Choroid plexus epithelial cell (primary cell): Measurements from ENCODE around the gene CCDC88C.
A peak's percentile ranks its signal among the peaks of the same experiment; 100 is the strongest.

Experiments
- DNase-seq: peaks from one replicate; pipeline ENCODE4 v3.0.0-alpha.2; 2010; ENCODE audit warnings: low read depth
- H3K4me3 ChIP-seq: 2 replicates; pipeline ENCODE4 v1.5.1; 2011; ENCODE audit warnings: low read depth, mild to moderate bottlenecking, control low read depth, low read length, moderate library complexity
- TF ChIP-seq, protein P1 (sequence below): conservative IDR thresholded peaks from 2 replicates; pipeline ENCODE4 v1.5.1; 2011; ENCODE audit warnings: low read depth, mild to moderate bottlenecking, control low read depth, inconsistent platforms, low read length, moderate library complexity

CCDC88C gene

DNA sequence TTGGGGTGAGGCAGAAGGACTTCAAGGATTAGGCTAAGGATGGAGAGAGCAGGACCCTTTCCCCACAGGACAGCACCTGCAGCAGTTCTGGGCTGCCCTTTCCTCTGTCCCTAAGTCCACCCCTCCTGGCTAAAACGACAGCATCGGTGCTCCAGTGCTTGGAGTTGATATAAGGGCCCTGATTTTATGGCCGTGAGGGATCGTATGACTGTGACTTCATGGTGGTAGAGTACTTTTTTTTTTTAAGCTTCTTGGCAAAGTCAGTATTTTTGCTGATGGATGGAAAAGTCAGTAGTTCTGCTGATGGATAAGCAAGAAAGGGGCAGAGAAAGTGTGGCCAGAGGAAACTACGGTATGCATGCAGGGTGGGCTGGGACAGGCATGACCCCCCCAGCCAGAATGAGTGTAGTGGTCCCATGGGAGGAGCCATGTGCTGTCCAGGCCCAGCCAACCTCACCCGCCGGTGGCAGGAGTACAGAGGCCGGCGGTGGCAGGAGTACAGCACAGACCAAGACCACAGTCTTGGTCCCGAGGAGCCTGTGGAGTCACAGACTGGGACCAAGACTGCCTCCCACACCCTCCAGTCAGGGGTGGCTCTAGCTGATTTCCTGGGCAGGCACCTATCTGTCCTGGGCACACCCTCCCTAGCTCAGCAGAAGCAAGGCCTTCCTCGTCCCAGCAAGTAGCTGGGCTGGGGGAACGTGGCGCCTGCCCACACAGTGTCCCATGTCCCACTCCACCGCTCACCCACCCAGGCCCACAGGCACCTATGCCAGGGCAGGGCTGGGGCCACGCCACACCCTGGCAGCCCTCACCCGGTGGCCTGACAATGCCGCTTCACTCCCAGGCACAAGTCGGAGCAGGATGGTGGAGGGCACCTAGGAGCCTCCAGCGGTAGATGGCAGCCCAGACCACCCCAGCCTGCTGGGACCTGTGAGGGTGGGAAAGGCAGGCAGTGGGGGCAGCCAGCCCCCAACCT lies 46.3 kb downstream of the CCDC88C start:
- no peak for DNase-seq
- H3K4me3 ChIP-seq = no peak overlapping the region
- TF ChIP-seq, protein P1, sequence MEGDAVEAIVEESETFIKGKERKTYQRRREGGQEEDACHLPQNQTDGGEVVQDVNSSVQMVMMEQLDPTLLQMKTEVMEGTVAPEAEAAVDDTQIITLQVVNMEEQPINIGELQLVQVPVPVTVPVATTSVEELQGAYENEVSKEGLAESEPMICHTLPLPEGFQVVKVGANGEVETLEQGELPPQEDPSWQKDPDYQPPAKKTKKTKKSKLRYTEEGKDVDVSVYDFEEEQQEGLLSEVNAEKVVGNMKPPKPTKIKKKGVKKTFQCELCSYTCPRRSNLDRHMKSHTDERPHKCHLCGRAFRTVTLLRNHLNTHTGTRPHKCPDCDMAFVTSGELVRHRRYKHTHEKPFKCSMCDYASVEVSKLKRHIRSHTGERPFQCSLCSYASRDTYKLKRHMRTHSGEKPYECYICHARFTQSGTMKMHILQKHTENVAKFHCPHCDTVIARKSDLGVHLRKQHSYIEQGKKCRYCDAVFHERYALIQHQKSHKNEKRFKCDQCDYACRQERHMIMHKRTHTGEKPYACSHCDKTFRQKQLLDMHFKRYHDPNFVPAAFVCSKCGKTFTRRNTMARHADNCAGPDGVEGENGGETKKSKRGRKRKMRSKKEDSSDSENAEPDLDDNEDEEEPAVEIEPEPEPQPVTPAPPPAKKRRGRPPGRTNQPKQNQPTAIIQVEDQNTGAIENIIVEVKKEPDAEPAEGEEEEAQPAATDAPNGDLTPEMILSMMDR = no peak

DNA sequence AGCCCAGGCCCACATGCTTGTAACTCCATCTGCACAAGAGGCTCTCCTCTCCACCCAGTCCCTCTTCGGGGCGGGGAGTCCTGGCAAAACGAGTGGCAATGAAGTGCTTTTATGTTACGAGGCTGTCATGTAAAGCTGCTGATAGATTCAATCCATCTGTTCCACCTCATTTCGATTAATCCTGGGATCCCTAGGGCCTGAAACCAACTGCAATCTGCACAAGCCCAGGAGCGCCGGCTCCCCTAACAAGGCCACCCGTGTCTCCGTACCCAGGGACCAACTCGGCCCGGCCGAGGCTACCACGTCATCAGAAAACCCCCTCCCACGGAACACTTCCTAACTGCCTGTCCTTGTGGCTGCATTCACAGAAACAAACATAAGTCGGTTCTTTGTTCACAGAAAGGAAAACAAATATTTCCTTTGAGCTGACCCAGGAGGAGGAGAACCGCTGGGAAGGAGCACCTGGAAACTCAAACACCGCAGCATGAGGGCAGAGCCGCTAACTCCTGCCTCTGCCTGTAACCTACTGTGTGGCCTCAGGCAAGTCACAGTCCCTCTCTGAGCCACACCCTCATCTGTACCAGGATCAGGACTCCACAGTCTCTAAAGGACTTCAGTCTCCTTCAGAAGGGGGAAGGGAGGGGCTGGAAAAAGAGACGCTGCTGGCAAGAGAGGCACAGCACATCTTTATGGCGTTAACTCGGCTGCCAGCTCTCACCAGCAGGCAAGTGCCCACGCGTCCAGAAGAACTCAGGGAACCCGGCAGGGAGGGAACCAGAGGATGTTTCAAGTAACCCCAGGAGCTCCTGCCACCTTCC lies 47.8 kb downstream of the CCDC88C start:
- no peak for DNase-seq
- H3K4me3 ChIP-seq = no peak overlapping the region
- TF ChIP-seq, protein P1 = no peak

DNA sequence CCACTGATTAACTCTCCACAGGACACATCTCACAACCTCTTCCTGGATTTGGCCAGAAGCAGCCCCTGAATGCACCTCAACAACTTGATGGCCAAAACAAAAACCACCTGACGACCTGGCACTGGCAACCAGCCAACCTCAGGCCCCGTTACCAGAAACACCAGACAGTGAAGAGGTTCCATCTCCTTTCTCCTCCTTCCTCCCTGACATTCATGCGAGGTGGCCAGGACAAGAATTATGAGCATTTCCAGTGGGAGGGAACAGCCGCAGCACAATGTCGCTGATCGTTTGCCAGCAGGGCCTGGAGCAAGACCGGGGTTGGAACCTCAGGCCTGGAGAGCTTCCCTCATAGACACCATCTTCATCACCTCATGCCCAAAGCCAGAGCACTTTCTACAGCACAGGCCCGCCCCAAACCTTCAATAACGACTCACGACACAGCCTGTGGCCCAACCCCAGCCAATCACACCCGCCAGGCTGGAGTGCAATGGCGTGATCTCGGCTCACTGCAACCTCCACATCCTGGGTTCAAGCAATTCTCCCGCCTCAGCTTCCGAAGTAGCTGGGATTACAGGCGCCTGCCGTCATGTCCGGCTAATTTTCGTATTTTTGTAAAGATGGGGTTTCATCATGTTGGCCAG lies 48.7 kb downstream of the CCDC88C start:
- TF ChIP-seq, protein P1 = no peak
- no peak for DNase-seq
- H3K4me3 ChIP-seq = no peak overlapping the region

DNA sequence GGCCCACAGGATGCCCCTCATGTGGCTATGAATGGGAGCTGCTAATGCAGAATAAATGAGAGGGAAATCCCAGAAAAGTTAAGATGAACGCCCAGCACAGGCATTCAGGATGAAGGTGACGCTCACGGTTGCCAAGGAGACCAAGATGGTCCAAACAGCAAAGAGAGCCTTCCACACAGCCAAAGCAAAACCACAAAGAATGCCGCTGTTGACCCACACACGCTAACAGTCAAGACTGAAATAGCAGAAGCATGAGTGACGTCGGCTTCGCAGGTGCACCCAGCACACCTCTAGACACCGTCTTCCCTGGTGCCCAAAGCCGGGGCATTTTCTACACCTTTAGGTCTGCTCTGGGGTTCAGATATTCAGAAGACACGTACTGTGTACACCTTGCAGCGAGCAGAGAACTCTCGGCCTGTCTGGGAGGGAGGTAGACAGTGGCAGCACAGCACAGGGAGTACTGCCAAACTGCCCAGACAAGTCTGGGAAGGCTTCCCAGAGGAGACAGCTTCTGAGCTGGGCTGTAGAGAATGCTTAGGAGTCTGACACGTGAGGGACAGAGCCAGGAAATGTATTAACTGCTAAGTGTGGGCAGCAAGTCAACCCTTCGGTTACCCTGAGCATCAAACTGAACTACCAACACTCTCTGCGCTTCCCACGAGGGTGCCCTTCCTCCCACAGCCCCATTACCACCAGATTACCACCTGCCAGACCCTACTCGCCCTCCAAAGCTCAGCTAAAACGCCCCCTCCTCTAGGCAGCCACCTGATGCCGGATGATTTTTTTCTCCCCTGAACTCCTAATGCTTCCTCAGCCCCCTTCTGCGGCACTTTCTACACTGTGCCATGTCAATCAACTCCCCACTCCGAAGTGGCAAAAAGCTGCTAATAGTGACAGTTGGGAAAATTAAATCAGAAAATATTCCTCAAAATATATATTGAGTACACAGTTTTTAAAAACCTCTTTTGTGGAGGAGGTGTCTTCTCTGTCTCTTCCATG lies 50.1 kb downstream of the CCDC88C start:
- peak; percentile 35 for DNase-seq
- H3K4me3 ChIP-seq = no peak overlapping the region

DNA sequence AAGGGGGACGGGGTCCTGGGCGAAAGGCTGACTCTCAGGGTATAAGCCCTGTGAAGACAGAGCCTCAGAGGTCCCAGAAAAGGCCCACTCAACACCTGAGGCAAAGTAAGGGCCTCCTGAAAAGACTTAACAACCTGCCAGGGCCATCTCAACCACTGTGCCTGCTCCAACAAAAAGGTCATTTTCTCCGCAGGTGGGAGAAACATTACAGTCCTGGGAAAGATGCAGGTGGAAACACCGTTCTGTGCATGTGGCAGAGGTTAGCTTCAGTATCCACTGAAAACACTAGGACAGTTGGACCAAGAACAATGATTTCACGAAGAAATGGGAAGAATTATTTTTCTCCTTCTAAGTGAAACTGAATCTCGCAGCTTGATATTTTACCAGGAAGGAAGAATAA lies 50.9 kb downstream of the CCDC88C start:
- TF ChIP-seq, protein P1 = no peak
- H3K4me3 ChIP-seq = no peak overlapping the region
- DNase-seq = no peak

More for the DNA sequence above, 50.1 kb downstream of the CCDC88C start:
- TF ChIP-seq, protein P1 = no peak

DNA sequence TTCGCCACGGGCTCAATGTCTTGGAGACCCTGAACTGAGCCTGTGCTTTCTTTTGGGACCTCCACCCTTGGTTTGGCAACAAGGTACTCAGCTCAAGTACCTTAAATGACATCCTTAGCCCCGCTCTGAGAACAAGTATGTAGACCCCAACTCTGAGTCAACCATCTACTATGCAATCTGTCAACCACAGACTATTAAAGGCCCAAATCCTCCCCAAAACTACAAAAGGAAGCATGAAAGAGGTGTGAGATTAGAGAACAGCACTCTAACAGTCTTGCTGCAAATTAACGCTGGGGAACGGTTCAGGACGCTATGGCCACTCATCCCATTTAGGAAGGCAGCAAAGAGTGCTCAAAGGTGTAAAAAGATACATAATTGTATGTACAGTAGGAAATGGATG lies 52.1 kb downstream of the CCDC88C start:
- no peak overlapping the region for H3K4me3 ChIP-seq
- no peak for DNase-seq
- TF ChIP-seq, protein P1 = no peak
